Measurements from ENCODE around the gene POLR2A. TPM values are rescaled to one million over a fixed set of nuclear protein-coding genes. Genes with fewer than 3 reads are reported as not detected.

POLR2A gene
- total RNA-seq, 4 donors from 2014 or later, result 29.5 to 66.4 (median 46.9) TPM

GRCh38 chr17:7541074-7541621, 57.0 kb downstream of the POLR2A start:
- Histone ChIP-seq H3K4me1 (peaks cover 0 to 8% (median 5%) of the 10 kb centered on the region in 4 donors), H3K27me3 (no peaks in the 10 kb centered on the region), H3K27ac (replicated peaks in 1 of 4) (no peak overlapping the region), H3K9me3 (peaks cover 0 to 10% (median 4%) of the 10 kb centered on the region in 4 donors), H3K36me3 (no peaks in the 10 kb centered on the region), H3K4me3 (no peak overlapping the region)
- intact Hi-C loops (cut with DNase I), result no loop called here
- DNase-seq (ENCODE audit: extremely low spot score), result no peak
- TF ChIP-seq POLR2A (IDR thresholded peaks at IDR 0.05; ENCODE audit: low read depth) (no peak), CTCF (IDR thresholded peaks at IDR 0.05) (no peak), POLR2AphosphoS5 (IDR thresholded peaks at IDR 0.05) (no peak), EP300 (IDR thresholded peaks at IDR 0.05) (no peak)
- 92% methylated on average over 7 of the region's 9 CpGs for WGBS

GRCh38 chr17:7544911-7545310, 60.7 kb downstream of the POLR2A start:
- Histone ChIP-seq H3K27ac (replicated peaks in 1 of 4) (peak overlapping the region in 1 of 4 donors; percentile 1), H3K27me3 (no peaks in the 10 kb centered on the region), H3K4me3 (no peak overlapping the region), H3K9me3 (no peaks in the 10 kb centered on the region), H3K36me3 (no peaks in the 10 kb centered on the region), H3K4me1 (peaks cover 20 to 28% (median 21%) of the 10 kb centered on the region in 4 donors)
- 73% methylated on average over 6 of the region's 6 CpGs for WGBS
- TF ChIP-seq POLR2A (IDR thresholded peaks at IDR 0.05; ENCODE audit: low read depth) (no peak), EP300 (IDR thresholded peaks at IDR 0.05) (no peak), CTCF (IDR thresholded peaks at IDR 0.05) (no peak), POLR2AphosphoS5 (IDR thresholded peaks at IDR 0.05) (no peak)
- DNase-seq (ENCODE audit: extremely low spot score), result no peak
- intact Hi-C loops (cut with DNase I), result no loop called here

GRCh38 chr17:7548585-7549400, 64.6 kb downstream of the POLR2A start, which contains the start of gene TNFSF12:
Gene TNFSF12 (plus strand): TSS chr17:7549058. CDS start chr17:7549154, 96 bp downstream.
- no peak for DNase-seq (ENCODE audit: extremely low spot score)
- Histone ChIP-seq H3K27ac (replicated peaks in 1 of 4) (peak within 1 kb of the TSS; percentile 93 to 96 (median 94)), H3K9me3 (no peaks in the 10 kb centered on the region), H3K27me3 (no peaks in the 10 kb centered on the region), H3K4me3 (peak within 1 kb of the TSS; percentile 81 to 93 (median 82)), H3K4me1 (peaks cover 25 to 36% (median 28%) of the 10 kb centered on the region in 4 donors), H3K36me3 (peaks cover 3 to 24% (median 14%) of the 10 kb centered on the region in 4 donors)
- TF ChIP-seq POLR2AphosphoS5 (IDR thresholded peaks at IDR 0.05) (peak in 1 of 2 donors; percentile 69), EP300 (IDR thresholded peaks at IDR 0.05) (no peak), CTCF (IDR thresholded peaks at IDR 0.05) (peak in 2 of 3 experiments; percentile 22 to 37)
- 5% methylated on average over 12 of the region's 65 CpGs for WGBS
- intact Hi-C loops (cut with DNase I), result no loop called here

Small RNA genes lying within 50 kb of the gene (small RNA-seq; reads per million reads assigned to genes)
- gene RF00019, result 0 reads per million in 3 donors

Other genes with a start within 250 kb of the POLR2A start
- gene DVL2, start 249.8 kb upstream of the POLR2A start, total RNA-seq, result 10 to 100 TPM; 34.5 to 55.5 (median 43.7) TPM
- 10 to 100 TPM; 21.6 to 38.1 (median 24.8) TPM for gene PHF23, start 244.9 kb upstream of the POLR2A start, total RNA-seq
- gene GABARAP, start 241.9 kb upstream of the POLR2A start, total RNA-seq, result 100 to 1,000 TPM; 360 to 524 (median 408) TPM
- gene CTDNEP1, start 232.6 kb upstream of the POLR2A start, total RNA-seq, result 10 to 100 TPM; 41.5 to 66.5 (median 46.6) TPM
- 10 to 100 TPM; 24.9 to 33.3 (median 27.8) TPM for gene ELP5, start 232.2 kb upstream of the POLR2A start, total RNA-seq
- gene CLDN7, start 221.9 kb upstream of the POLR2A start, total RNA-seq, result 1 to 10 TPM; 1.7 to 3.4 (median 2.1) TPM
- 100 to 1,000 TPM; 144 to 197 (median 157) TPM for gene SLC2A4, start 202.6 kb upstream of the POLR2A start, total RNA-seq
- gene YBX2, start 189.7 kb upstream of the POLR2A start, total RNA-seq, result 1 to 10 TPM; 3.6 to 8.7 (median 4.4) TPM
- 100 to 1,000 TPM; 145 to 214 (median 204) TPM for gene EIF5A, start 176.7 kb upstream of the POLR2A start, total RNA-seq
- gene GPS2, start 169.0 kb upstream of the POLR2A start, total RNA-seq, result 100 to 1,000 TPM in 1 of 4 donors, 10 to 100 TPM in 3; 89.6 to 112 (median 90.2) TPM
- 10 to 100 TPM; 13.9 to 27.0 (median 20.6) TPM for gene NEURL4, start 155.0 kb upstream of the POLR2A start, total RNA-seq
- 10 to 100 TPM in 1 of 4 donors, 1 to 10 TPM in 3; 2.1 to 11.4 (median 4.6) TPM for gene ACAP1, start 147.8 kb upstream of the POLR2A start, total RNA-seq
- gene KCTD11, start 132.2 kb upstream of the POLR2A start, total RNA-seq, result 10 to 100 TPM in 2 of 4 donors, 1 to 10 TPM in 2; 9.1 to 18.2 (median 13.3) TPM
- gene TMEM95, start 129.2 kb upstream of the POLR2A start, total RNA-seq, result under 1 TPM in 1 of 4 donors, not detected in 3; 0.42 TPM
- gene TNK1, start 103.3 kb upstream of the POLR2A start, total RNA-seq, result 1 to 10 TPM; 2.9 to 7.5 (median 5.6) TPM
- 10 to 100 TPM; 17.7 to 39.9 (median 24.3) TPM for gene PLSCR3, start 89.8 kb upstream of the POLR2A start, total RNA-seq
- 100 to 1,000 TPM in 1 of 4 donors, 10 to 100 TPM in 3; 59.6 to 121 (median 74.7) TPM for gene TMEM256, start 80.3 kb upstream of the POLR2A start, total RNA-seq
- gene NLGN2, start 76.5 kb upstream of the POLR2A start, total RNA-seq, result 10 to 100 TPM; 12.0 to 30.2 (median 19.0) TPM
- gene SPEM1, start 64.0 kb upstream of the POLR2A start, total RNA-seq, result not detected
- not detected for gene SPEM2, start 58.8 kb upstream of the POLR2A start, total RNA-seq
- not detected for gene SPEM3, start 55.5 kb upstream of the POLR2A start, total RNA-seq
- 1 to 10 TPM; 1.2 to 6.1 (median 3.5) TPM for gene TMEM102, start 48.9 kb upstream of the POLR2A start, total RNA-seq
- 1 to 10 TPM in 2 of 4 donors, under 1 TPM in 1, not detected in 1; 0.50 to 1.9 (median 1.3) TPM for gene FGF11, start 44.9 kb upstream of the POLR2A start, total RNA-seq
- gene CHRNB1, start 39.3 kb upstream of the POLR2A start, total RNA-seq, result 10 to 100 TPM in 1 of 4 donors, 1 to 10 TPM in 3; 5.0 to 12.8 (median 8.1) TPM
- 100 to 1,000 TPM in 2 of 4 donors, 10 to 100 TPM in 2; 57.5 to 113 (median 87.7) TPM for gene ZBTB4, start 4.7 kb upstream of the POLR2A start, total RNA-seq
- not detected for gene SLC35G6, start 2.9 kb upstream of the POLR2A start, total RNA-seq
- 100 to 1,000 TPM; 102 to 136 (median 122) TPM for gene TNFSF12, start 64.7 kb downstream of the POLR2A start, total RNA-seq
- gene TNFSF13, start 74.4 kb downstream of the POLR2A start, total RNA-seq, result 10 to 100 TPM; 13.4 to 25.8 (median 22.4) TPM
- 10 to 100 TPM; 54.0 to 79.1 (median 72.4) TPM for gene SENP3, start 77.6 kb downstream of the POLR2A start, total RNA-seq
- 10 to 100 TPM; 34.5 to 70.7 (median 44.7) TPM for gene CD68, start 95.3 kb downstream of the POLR2A start, total RNA-seq
- 10 to 100 TPM; 26.0 to 50.4 (median 31.5) TPM for gene MPDU1, start 99.5 kb downstream of the POLR2A start, total RNA-seq
- 10 to 100 TPM in 2 of 4 donors, 1 to 10 TPM in 2; 2.9 to 14.6 (median 10.9) TPM for gene SOX15, start 105.7 kb downstream of the POLR2A start, total RNA-seq
- gene FXR2, start 130.5 kb downstream of the POLR2A start, total RNA-seq, result 10 to 100 TPM; 38.2 to 65.8 (median 50.2) TPM
- 10 to 100 TPM; 54.0 to 71.4 (median 64.2) TPM for gene SAT2, start 143.5 kb downstream of the POLR2A start, total RNA-seq
- gene SHBG, start 145.8 kb downstream of the POLR2A start, total RNA-seq, result under 1 TPM in 1 of 4 donors, not detected in 3; 0.83 TPM
- gene ATP1B2, start 166.6 kb downstream of the POLR2A start, total RNA-seq, result 1 to 10 TPM; 1.6 to 2.9 (median 2.2) TPM
- gene TP53, start 203.1 kb downstream of the POLR2A start, total RNA-seq, result 10 to 100 TPM; 14.9 to 18.3 (median 16.1) TPM
- 1 to 10 TPM; 3.3 to 6.4 (median 3.8) TPM for gene WRAP53, start 204.1 kb downstream of the POLR2A start, total RNA-seq
- gene EFNB3, start 220.8 kb downstream of the POLR2A start, total RNA-seq, result under 1 TPM; 0.17 to 0.42 (median 0.33) TPM
- gene DNAH2, start 233.4 kb downstream of the POLR2A start, total RNA-seq, result under 1 TPM; under 0.01 to 0.17 (median 0.06) TPM